Kidney glomerular epithelial cell (primary cell): ENCODE results near the gene AXL.

Experiments used
- DNase-seq: peaks from one replicate; lab custom pipeline; 2025; lab: John Stamatoyannopoulos, UW

AXL gene

DNA sequence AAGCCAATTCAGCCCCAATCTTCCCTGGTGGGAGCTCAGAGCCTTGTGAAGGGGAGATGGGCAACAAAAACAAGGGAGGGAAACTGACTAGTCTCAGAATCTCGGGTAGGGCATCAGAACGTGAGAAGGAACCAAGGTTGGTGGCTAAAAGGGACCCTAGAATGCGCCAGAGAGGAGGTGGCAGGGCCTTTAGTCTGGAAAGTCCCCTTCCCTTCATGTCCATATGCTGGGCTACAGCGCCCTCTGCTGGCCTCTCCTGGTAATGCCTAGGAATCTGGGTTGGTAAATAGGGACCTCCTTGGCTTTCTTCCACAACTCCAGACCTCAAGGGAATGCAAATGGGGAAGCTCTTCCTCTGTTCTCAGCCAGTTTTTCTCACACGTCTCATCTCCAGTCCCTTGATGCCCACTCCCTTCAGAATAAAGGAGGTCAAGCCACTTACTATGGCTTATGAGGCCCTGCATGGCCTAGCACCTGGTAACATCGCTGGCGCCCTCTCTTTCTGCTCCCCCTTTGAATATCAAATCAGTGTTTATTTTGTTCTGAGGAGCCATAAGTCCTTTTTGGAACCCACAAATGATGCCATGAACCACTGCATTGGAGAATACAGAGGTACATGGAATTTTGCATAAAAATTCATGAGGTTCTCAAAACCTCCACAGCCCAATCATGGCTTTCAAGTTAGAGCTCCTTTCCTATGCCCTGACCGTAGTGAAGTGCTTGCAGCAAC is 89.6 kb downstream of the AXL start:
- DNase-seq = peak; percentile 82

DNA sequence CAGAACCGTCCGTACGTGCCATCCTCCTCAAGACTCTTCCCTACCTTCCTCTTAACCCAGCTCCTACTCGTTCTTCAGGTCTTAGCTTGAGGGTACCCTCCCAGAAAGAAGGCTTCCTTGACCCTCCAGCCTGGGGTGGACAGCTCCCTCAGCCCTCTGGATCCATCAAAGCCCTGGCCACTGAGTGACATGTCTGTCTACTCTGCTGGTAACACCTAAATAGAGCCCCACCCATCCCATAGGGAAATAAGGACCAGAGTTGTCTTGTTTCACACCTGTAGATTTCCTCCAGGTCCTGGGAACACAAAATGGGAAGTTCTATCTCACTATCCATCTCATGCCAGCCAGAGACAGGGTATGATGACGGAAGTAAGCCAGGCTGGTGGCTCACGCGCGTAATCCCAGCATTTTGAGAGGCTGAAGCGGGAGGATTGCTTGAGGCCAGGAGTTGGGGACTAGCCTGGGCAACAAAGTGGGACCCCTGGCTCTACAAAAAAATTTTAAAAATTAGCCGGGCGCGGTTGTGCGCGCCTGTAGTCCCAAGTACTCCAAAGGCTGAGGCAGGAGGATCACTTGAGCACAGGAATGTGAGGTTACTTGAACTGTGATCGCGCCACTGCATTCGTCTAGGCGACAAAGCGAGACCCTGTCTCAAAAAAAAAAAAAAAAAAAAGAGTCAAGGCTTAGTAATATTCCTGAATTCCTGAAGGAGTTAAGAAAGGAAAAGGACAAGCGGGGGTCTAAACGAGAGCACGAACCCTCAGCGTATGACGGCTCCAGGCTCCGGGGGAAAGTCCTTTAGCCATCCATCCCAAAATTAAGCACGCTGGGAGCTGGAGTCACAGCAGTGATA is 90.4 kb downstream of the AXL start:
- no peak for DNase-seq

- DNase-seq = peak; percentile 70
Measured at GRCh38 chr19:41310033-41310831, 91.2 kb downstream of the AXL start, which contains the start of gene CCDC97. CCDC97 (plus strand) TSS chr19:41310172; CDS start chr19:41310311, 139 bp downstream.

DNA sequence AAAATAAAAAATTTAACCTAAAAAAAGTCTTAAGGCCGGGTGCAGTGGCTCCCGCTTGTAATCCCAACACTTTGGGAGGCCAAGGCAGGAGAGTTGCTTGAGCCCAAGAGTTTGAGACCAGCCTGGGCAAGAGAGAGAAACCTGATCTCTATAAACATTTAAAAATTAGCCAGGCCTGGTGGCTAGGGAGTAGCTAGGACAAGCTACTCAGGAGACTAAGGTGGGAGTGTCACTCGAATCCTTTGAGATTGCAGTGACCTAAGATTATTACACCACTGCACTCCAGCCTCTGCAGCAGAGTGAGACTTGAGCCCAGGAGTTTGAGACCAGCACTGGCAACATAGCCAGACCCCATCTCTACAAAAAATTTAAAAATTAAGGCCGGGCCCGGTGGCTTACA is 92.0 kb downstream of the AXL start:
- DNase-seq = peak; percentile 1
